H1 (cell line): ENCODE results near the gene TMEM120A. TPM values are rescaled to one million over a fixed set of nuclear protein-coding genes. Genes with fewer than 3 reads are reported as not detected.

Experiments
- CTCF ChIA-PET: fragments of 300-600 bp; sonication (Branson Sonifier 250); formaldehyde crosslinking; loops from one replicate; lab custom pipeline; 2021; ENCODE audit not compliant: partially characterized antibody; lab: Charles Lee
- POLR2A ChIA-PET: fragments of 300-600 bp; sonication (Branson Sonifier 250); formaldehyde crosslinking; loops from one replicate; lab custom pipeline; 2021; ENCODE audit warnings: inconsistent platforms; ENCODE audit not compliant: partially characterized antibody; lab: Charles Lee
- DNase-seq, 2 experiments: peaks; one replicate each; pipeline versions ENCODE4 v3.0.0 to v3.0.0-alpha.2; 2010 to 2022; ENCODE audit warnings: low spot score in 2 of 2, low read depth in 1 of 2, mixed read lengths in 1 of 2
- FAIRE-seq: peaks from 2 replicates; lab custom pipeline; 2011; peaks lifted over from hg19 to GRCh38; lab: Jason Lieb, UNC
- H2AFZ ChIP-seq: 2 replicates; pipeline ENCODE4 v1.8.1; 2012; ENCODE audit warnings: low read length, inconsistent platforms
- H2AK5ac ChIP-seq: 2 replicates; pipeline ENCODE4 v1.6.1; 2013; ENCODE audit warnings: low read depth, low read length
- H2BK120ac ChIP-seq: replicated peaks from 2 replicates; pipeline ENCODE3; 2013; ENCODE audit warnings: low read depth, low read length, inconsistent platforms
- H2BK12ac ChIP-seq: 2 replicates; pipeline ENCODE4 v1.6.1; 2013; ENCODE audit warnings: low read depth, low read length
- H2BK15ac ChIP-seq: 2 replicates; pipeline ENCODE4 v1.6.1; 2013; ENCODE audit warnings: low read length
- H2BK20ac ChIP-seq: 2 replicates; pipeline ENCODE4 v1.6.1; 2013; ENCODE audit warnings: low read length
- H2BK5ac ChIP-seq: 2 replicates; pipeline ENCODE4 v1.6.1; 2013; ENCODE audit warnings: low read depth, low read length
- H3K14ac ChIP-seq: 2 replicates; pipeline ENCODE4 v1.6.1; 2013; ENCODE audit warnings: inconsistent platforms; ENCODE audit not compliant: insufficient read length
- H3K18ac ChIP-seq: 2 replicates; pipeline ENCODE4 v1.6.1; 2013; ENCODE audit warnings: low read length; ENCODE audit errors: extremely low read depth
- H3K23ac ChIP-seq: 2 replicates; pipeline ENCODE4 v1.6.1; 2013; ENCODE audit warnings: inconsistent platforms; ENCODE audit not compliant: insufficient read length
- H3K23me2 ChIP-seq: 2 replicates; pipeline ENCODE4 v1.6.1; 2013; ENCODE audit warnings: low read depth, low read length
- H3K27ac ChIP-seq: 2 replicates; pipeline ENCODE4 v1.6.1; 2011; ENCODE audit warnings: low read depth, low read length, inconsistent platforms
- H3K27me3 ChIP-seq, 4 experiments: replicated peaks in 1 of 4; 1 replicate in 1 of 4; 2 replicates in 3 of 4; pipeline versions ENCODE4 v1.6.1 to v1.8.1; 2011 to 2013; ENCODE audit warnings: low read length in 3 of 4, mild to moderate bottlenecking in 3 of 4, inconsistent platforms in 2 of 4, mixed read lengths in 2 of 4, moderate library complexity in 1 of 4; ENCODE audit not compliant: control insufficient read depth in 3 of 4, insufficient read depth in 3 of 4; ENCODE audit errors: extremely low read depth in 1 of 4
- H3K36me3 ChIP-seq, 4 experiments: 2 replicates each; pipeline versions ENCODE4 v1.6.1 to v1.8.1; 2011 to 2013; ENCODE audit warnings: mild to moderate bottlenecking in 4 of 4, low read length in 3 of 4, moderate library complexity in 2 of 4, control low read depth in 1 of 4, inconsistent platforms in 1 of 4; ENCODE audit not compliant: insufficient read depth in 4 of 4, control insufficient read depth in 2 of 4
- H3K4ac ChIP-seq: replicated peaks from 2 replicates; pipeline ENCODE3; 2013; ENCODE audit warnings: low read length, low read depth, mixed read lengths, inconsistent platforms; ENCODE audit not compliant: insufficient read length
- H3K4me1 ChIP-seq, 4 experiments: replicated peaks in 1 of 4; 1 replicate in 1 of 4; 2 replicates in 3 of 4; pipeline versions ENCODE4 v1.6.1 to v1.8.1; 2011 to 2013; ENCODE audit warnings: low read length in 3 of 4, inconsistent platforms in 2 of 4, mixed read lengths in 1 of 4; ENCODE audit not compliant: insufficient read depth in 4 of 4, control insufficient read depth in 3 of 4
- H3K4me2 ChIP-seq, 2 experiments: 2 replicates each; pipeline versions ENCODE4 v1.6.1 to v1.8.1; 2011 to 2013; ENCODE audit warnings: low read depth in 2 of 2, low read length in 2 of 2, control low read depth in 1 of 2, inconsistent platforms in 1 of 2, mild to moderate bottlenecking in 1 of 2; ENCODE audit not compliant: insufficient read depth in 1 of 2
- H3K4me3 ChIP-seq, 4 experiments: fragments of 200-600, 300-600 bp in 1 of 4; sonication (generic), shearing (Covaris generic), sonication (Bioruptor Twin) in 1 of 4; 2 replicates each; pipeline versions ENCODE4 v1.5.1 to v1.8.1; 2011 to 2016; ENCODE audit warnings: low read length in 4 of 4, low read depth in 3 of 4, control low read depth in 2 of 4, inconsistent platforms in 2 of 4, mild to moderate bottlenecking in 2 of 4, mixed read lengths in 1 of 4, moderate library complexity in 1 of 4; ENCODE audit not compliant: insufficient read depth in 2 of 4; ENCODE audit errors: extremely low read depth in 1 of 4
- H3K56ac ChIP-seq: replicated peaks from 2 replicates; pipeline ENCODE3; 2013; ENCODE audit warnings: low read depth, mild to moderate bottlenecking, mixed read lengths, low read length, inconsistent platforms; ENCODE audit not compliant: insufficient read length
- H3K79me1 ChIP-seq: 2 replicates; pipeline ENCODE4 v1.6.1; 2013; ENCODE audit warnings: low read depth, low read length, control low read depth
- H3K79me2 ChIP-seq, 2 experiments: 2 replicates each; pipeline versions ENCODE4 v1.6.1 to v1.8.1; 2012 to 2013; ENCODE audit warnings: low read length in 2 of 2, mild to moderate bottlenecking in 2 of 2, inconsistent platforms in 1 of 2; ENCODE audit not compliant: insufficient read depth in 2 of 2, control insufficient read depth in 1 of 2
- H3K9ac ChIP-seq, 4 experiments: replicated peaks in 1 of 4; 1 replicate in 1 of 4; 2 replicates in 3 of 4; pipeline versions ENCODE4 v1.6.1 to v1.8.1; 2011 to 2013; ENCODE audit warnings: low read depth in 3 of 4, low read length in 3 of 4, control low read depth in 2 of 4, mild to moderate bottlenecking in 2 of 4, moderate library complexity in 2 of 4, inconsistent platforms in 1 of 4; ENCODE audit errors: extremely low read depth in 1 of 4
- H3K9me3 ChIP-seq, 2 experiments: 2 replicates each; pipeline versions ENCODE4 v1.6.1 to v1.8.1; 2012 to 2013; ENCODE audit warnings: mild to moderate bottlenecking in 2 of 2, moderate library complexity in 2 of 2, control low read depth in 1 of 2, inconsistent platforms in 1 of 2, low read depth in 1 of 2, low read length in 1 of 2, mixed read lengths in 1 of 2; ENCODE audit not compliant: insufficient read depth in 2 of 2
- H4K20me1 ChIP-seq, 2 experiments: replicated peaks in 1 of 2; 2 replicates each; pipeline versions ENCODE3 to v1.8.1; 2011 to 2013; ENCODE audit warnings: inconsistent platforms in 2 of 2, low read length in 2 of 2, mild to moderate bottlenecking in 1 of 2; ENCODE audit not compliant: insufficient read depth in 2 of 2, control insufficient read depth in 1 of 2
- H4K5ac ChIP-seq: 2 replicates; pipeline ENCODE4 v1.6.1; 2013; ENCODE audit warnings: low read length, low read depth, mixed read lengths, inconsistent platforms; ENCODE audit not compliant: insufficient read length
- H4K8ac ChIP-seq: 2 replicates; pipeline ENCODE4 v1.8.0; 2013; ENCODE audit warnings: mild to moderate bottlenecking, moderate library complexity, low read length, inconsistent platforms; ENCODE audit not compliant: insufficient read depth; ENCODE audit errors: extremely low read depth
- H4K91ac ChIP-seq: replicated peaks from 2 replicates; pipeline ENCODE3; 2013; ENCODE audit warnings: low read length, mixed read lengths, inconsistent platforms; ENCODE audit not compliant: insufficient read length
- CBX8 ChIP-seq: fragments of 300-800, 300-1000 bp; sonication (generic); IDR thresholded peaks from 2 replicates; pipeline ENCODE4 v1.7.1; 2016; ENCODE audit warnings: low read depth, low read length, borderline replicate concordance
- CREB1 ChIP-seq: IDR thresholded peaks from 2 replicates; pipeline ENCODE4 v1.6.1; 2012; ENCODE audit warnings: inconsistent platforms
- CTBP2 ChIP-seq: IDR thresholded peaks from 2 replicates; pipeline ENCODE4 v1.7.0; 2011; ENCODE audit warnings: borderline replicate concordance, mild to moderate bottlenecking, moderate library complexity, mixed read lengths, low read length; ENCODE audit not compliant: insufficient read depth, insufficient read length
- EP300 ChIP-seq, 2 experiments: IDR thresholded peaks; 1 replicate in 1 of 2; 2 replicates in 1 of 2; pipeline ENCODE4 v1.6.1; 2011 to 2012; ENCODE audit warnings: low read depth in 2 of 2, low read length in 2 of 2, mild to moderate bottlenecking in 2 of 2, borderline replicate concordance in 1 of 2, inconsistent platforms in 1 of 2, moderate library complexity in 1 of 2
- MAFK ChIP-seq: IDR thresholded peaks from 2 replicates; pipeline ENCODE4 v1.6.1; 2012; ENCODE audit warnings: low read depth, mild to moderate bottlenecking, improper control_type of control experiment, low read length
- PHF8 ChIP-seq: fragments of 200-600 bp; sonication (generic); conservative IDR thresholded peaks from 2 replicates; pipeline ENCODE4 v1.7.1; 2012; ENCODE audit warnings: low read depth, mild to moderate bottlenecking, inconsistent platforms, low read length, moderate library complexity
- RBBP5 ChIP-seq: IDR thresholded peaks from 2 replicates; pipeline ENCODE4 v1.7.1; 2012; ENCODE audit warnings: low read depth, mild to moderate bottlenecking, inconsistent platforms, low read length, moderate library complexity, borderline replicate concordance
- SUZ12 ChIP-seq: fragments of 200-600 bp; sonication (generic); IDR thresholded peaks from 2 replicates; pipeline ENCODE4 v1.6.1; 2012; ENCODE audit warnings: mild to moderate bottlenecking, inconsistent platforms, low read length, moderate library complexity, mixed read lengths
- TAF7 ChIP-seq: optimal IDR thresholded peaks from 2 replicates; pipeline ENCODE3; 2011; ENCODE audit warnings: low read depth, mild to moderate bottlenecking, inconsistent platforms, low read length, moderate library complexity, borderline replicate concordance
- WGBS, 2 experiments: shearing (Covaris generic) in 1 of 2; methylation state at CpG; one replicate each; pipeline versions ENCODE4 v1.1.6 to v1.1.7; 2013 to 2015; ENCODE audit warnings: low lambda C conversion rate in 2 of 2, mixed read lengths in 2 of 2, inconsistent platforms in 1 of 2, low coverage in 1 of 2, missing lambda C conversion rate in 1 of 2; ENCODE audit not compliant: insufficient replicate concordance in 2 of 2, insufficient coverage in 1 of 2, insufficient read length in 1 of 2; ENCODE audit errors: extremely low coverage in 1 of 2, missing lambda C conversion rate in 1 of 2; 5-methylcytosine and 5-hydroxymethylcytosine counted together
- polyA plus RNA-seq, 7 experiments: library from polyadenylated mRNA; depleted of rRNA in 3 of 7; stranded (reverse) in 5 of 7; unstranded in 2 of 7; fragments of >200 nt in 5 of 7; fragments of 200-250 nt in 2 of 7; gene quantifications; 1 replicate in 5 of 7; 2 replicates in 1 of 7; 4 replicates in 1 of 7; pipeline versions ENCODE4 v1.2.1 to v1.2.3, GENCODE V29; 2011 to 2013; ENCODE audit warnings: missing spikeins in 2 of 7, mixed read lengths in 2 of 7
- total RNA-seq: library from RNA; stranded (reverse); fragmentation: NEBNext Ultra II Directional; extraction: Animal tissue kit (Norgen Biotek cat#: 25700); gene quantifications from 2 replicates; pipeline ENCODE4 v1.2.1, GENCODE V29; 2021

Gene TMEM120A
- total and polyA plus RNA-seq, 2 of the 8 experiments (the other 6 are each of a cell fraction or from before 2014, with no cell fraction given): 15.6 to 49.9 TPM

- peaks cover 0 to 7% of the 10 kb centered on the region in 2 experiments; a peak in 2 of 4 replicates for H3K79me2 ChIP-seq
- H3K23me2 ChIP-seq: no peaks in the 10 kb centered on the region
- no peak overlapping the region for H4K5ac ChIP-seq
- H2BK120ac ChIP-seq: no peak overlapping the region
- no peak overlapping the region for H3K4me3 ChIP-seq
- H2AFZ ChIP-seq: no peak overlapping the region
- H3K27me3 ChIP-seq: no peaks in the 10 kb centered on the region
- no peak overlapping the region for H3K14ac ChIP-seq
- no peaks in the 10 kb centered on the region; the same call in 1 of the 2 replicates for H3K79me1 ChIP-seq
- CTCF ChIA-PET: interaction anchor here (2.8 to 2.9 kb wide), 2 partner anchors 7 to 11 kb away, joined by 9 to 10 read pairs; no protein-coding TSS in a partner anchor
- no peak overlapping the region for H3K23ac ChIP-seq
- FAIRE-seq: no peak
- H3K4me1 ChIP-seq: peaks cover 2 to 11% (median 4%) of the 10 kb centered on the region in 4 experiments
- H3K27ac ChIP-seq: no peak overlapping the region
- no peak overlapping the region for H3K4me2 ChIP-seq
- H2BK12ac ChIP-seq: no peak overlapping the region
- no peak overlapping the region for H3K56ac ChIP-seq
- H4K91ac ChIP-seq: no peak overlapping the region
- H3K18ac ChIP-seq: no peak overlapping the region
- no peak for DNase-seq
- WGBS, 2 experiments: 89 to 100% methylated on average over 1 to 12 of the region's 12 CpGs
- no peak overlapping the region for H2AK5ac ChIP-seq
- no peak overlapping the region for H2BK15ac ChIP-seq
- H4K20me1 ChIP-seq: peaks cover 2 to 9% of the 10 kb centered on the region in 2 experiments
- H3K9ac ChIP-seq: no peak overlapping the region
- no peak for TF ChIP-seq CBX8
- TF ChIP-seq CTBP2: no peak
- TF ChIP-seq EP300 (IDR thresholded peaks at IDR 0.05; ENCODE audit: borderline replicate concordance in 1 of 2, low read depth in 2 of 2, low read length in 2 of 2): no peak
- TF ChIP-seq RBBP5: no peak
- no peak for TF ChIP-seq SUZ12
- no peak for TF ChIP-seq PHF8
- no peak for TF ChIP-seq MAFK
- no peak for TF ChIP-seq TAF7
- no peak for TF ChIP-seq CREB1
- H2BK5ac ChIP-seq: no peak overlapping the region
- POLR2A ChIA-PET: interaction anchor here (0.5 to 4.2 kb wide), 3 partner anchors 38 to 383 kb away, joined by 3 to 24 read pairs (median 3); partner anchors contain the start of gene POR
- no peak overlapping the region for H3K4ac ChIP-seq
- no peaks in the 10 kb centered on the region for H3K9me3 ChIP-seq
- H4K8ac ChIP-seq: no peak overlapping the region
- H2BK20ac ChIP-seq: no peak overlapping the region
- peaks cover 4 to 33% (median 15%) of the 10 kb centered on the region in 4 experiments; a peak in 6 of 8 replicates for H3K36me3 ChIP-seq
Observed at GRCh38 chr7:75955331-75955955, 39.0 kb downstream of the TMEM120A start.
